GM19239 (cell line): ENCODE data around the gene WAS.

Experiments
- DNase-seq: peaks from one replicate; pipeline ENCODE4 v3.0.0; 2011; ENCODE audit warnings: low spot score; ENCODE audit not compliant: insufficient read length
- FAIRE-seq: peaks from 2 replicates; lab custom pipeline; 2011; peaks lifted over from hg19 to GRCh38; lab: Jason Lieb, UNC

Gene WAS

DNA sequence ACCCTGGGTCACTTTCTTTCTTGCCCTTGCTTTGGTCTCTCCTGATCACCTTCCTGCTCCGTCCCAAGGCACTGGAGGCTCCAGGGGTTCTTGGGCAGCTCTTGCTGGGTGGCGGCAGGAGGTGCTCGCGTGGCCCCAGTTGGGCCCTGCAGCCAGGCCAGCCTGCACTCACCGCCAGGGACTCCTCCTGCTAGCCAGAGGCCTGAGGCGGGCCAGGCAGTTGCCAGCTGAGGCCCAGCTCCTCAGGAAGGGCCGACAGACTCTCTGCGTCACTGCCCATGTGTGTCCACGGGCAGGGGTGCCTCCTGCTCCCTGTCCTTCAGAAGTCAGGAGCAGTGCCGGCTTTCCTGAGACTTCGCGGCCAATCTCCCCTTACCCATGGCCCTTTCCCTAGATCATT lies 22.3 kb downstream of the WAS start:
- DNase-seq, result no peak
- FAIRE-seq, result no peak

- FAIRE-seq (peak; percentile 65), DNase-seq (no peak)
These were observed 26.0 kb downstream of the WAS start for GRCh38 chrX:48709522-48710112.

GRCh38 chrX:48711162-48711928 lies 27.7 kb downstream of the WAS start:
- no peak for FAIRE-seq
- no peak for DNase-seq

GRCh38 chrX:48711929-48712505 lies 28.4 kb downstream of the WAS start:
- FAIRE-seq, result no peak
- DNase-seq, result no peak

DNA sequence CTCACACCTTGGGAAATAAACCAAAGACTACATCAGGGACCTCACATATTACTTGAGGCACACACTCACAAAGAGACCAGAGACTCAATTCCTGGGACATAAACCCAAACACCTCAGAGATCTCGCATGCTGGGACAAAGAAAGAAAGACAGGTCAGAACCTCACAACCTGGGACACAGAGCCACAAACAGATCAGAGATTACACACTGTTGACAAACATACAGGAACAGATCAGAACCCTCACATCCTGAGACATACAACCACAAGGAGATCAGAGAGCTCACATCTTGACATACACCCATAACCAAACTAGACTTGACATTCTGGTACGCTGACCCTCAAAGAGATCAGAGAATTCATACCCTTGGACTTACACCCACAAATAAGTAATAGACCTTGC lies 30.2 kb downstream of the WAS start:
- DNase-seq, result no peak
- FAIRE-seq, result no peak

DNA sequence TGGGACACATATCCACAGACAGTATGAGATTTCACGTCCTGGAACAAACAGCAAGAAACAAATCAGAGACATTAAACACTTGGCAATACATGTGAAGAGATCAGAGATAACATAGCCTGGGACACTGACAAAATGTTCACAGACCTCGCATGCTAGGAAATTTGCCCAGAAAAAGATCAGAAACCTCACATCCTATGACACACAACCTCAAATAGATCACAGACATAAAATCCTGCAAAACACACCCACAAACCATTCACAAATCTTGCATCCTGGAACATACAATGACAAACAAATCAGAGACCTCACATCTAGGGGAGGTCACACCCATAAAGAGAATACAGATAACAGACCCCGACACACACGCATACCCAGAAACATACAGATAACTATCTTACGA lies 31.0 kb downstream of the WAS start:
- no peak for FAIRE-seq
- no peak for DNase-seq

- DNase-seq, result no peak
- no peak for FAIRE-seq
These were observed 31.5 kb downstream of the WAS start for GRCh38 chrX:48715072-48715471.

DNA sequence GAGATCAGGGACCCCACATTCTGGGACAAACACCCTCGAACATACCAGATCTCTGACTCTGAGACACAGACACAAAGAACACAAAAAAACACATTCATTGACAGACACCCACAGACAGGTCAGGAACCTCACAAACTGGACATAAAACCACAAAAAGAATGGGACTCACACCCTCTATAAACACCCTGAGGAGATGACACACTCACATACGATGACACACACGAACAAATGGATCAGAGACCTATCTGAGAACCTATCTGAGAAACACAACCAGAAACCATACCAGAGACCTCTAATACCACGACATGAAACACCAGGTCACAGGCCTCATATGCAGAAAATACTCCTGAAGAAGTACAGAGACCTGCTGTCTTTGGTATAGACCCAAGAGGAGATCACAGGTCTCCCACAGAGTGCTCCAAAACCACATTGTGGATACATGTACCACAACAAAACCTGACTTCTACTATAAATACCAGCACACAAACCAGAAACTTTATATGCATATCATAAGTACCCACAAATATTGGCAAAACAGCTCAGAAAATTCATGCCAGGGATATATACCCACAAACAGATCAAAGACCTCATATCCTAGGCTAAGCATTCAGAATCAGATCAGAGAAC lies 32.4 kb downstream of the WAS start:
- DNase-seq (no peak), FAIRE-seq (no peak)

- DNase-seq, result no peak
- no peak for FAIRE-seq
These were observed 36.4 kb downstream of the WAS start for GRCh38 chrX:48719958-48720357.

DNA sequence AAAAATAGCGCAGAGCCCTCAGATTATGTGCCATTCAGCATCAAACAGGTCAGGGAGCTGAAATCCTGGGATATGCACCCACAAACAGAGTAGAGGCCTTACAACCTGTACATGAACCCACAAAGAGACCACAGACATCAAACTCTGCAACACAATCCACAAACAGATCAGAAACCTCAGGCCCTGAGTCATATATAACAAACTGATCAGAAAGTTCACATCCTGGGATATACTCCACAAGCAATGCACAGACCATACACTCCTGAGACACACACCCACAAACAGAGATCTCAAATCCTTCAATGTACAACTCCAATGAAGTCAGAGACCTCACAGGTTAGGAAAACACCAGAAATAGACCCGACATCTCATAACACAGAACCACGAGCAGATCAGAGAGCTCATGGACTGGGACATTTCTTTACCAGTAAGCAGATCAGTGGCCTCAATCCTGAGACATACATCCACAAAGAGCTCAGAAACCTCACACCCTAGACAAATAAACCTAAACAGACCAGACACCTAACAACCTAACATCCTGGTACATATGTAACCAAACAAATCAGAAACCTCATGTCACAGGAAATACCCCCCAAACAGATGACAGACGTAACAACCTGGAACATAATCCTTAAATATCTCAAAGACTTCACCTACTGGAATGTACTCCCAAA lies 37.1 kb downstream of the WAS start:
- FAIRE-seq (no peak), DNase-seq (no peak)

DNA sequence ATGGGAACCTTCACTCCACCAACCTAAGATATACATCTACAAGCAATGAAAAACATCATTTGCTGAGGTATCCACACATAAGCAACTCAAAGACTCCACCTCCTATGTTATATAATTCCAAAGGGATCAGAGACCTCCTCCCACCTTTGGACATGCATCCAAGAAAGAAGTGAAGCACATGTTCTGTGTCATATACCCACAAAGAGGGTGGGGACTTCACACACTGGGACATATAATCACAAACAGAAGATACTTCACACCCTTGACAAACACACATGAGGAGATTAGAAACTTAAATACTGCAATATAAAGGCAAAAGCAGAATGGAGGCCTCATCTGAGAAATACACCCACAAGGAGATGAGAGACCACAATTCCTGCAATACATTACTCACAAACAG lies 38.3 kb downstream of the WAS start:
- FAIRE-seq (no peak), DNase-seq (no peak)

DNA sequence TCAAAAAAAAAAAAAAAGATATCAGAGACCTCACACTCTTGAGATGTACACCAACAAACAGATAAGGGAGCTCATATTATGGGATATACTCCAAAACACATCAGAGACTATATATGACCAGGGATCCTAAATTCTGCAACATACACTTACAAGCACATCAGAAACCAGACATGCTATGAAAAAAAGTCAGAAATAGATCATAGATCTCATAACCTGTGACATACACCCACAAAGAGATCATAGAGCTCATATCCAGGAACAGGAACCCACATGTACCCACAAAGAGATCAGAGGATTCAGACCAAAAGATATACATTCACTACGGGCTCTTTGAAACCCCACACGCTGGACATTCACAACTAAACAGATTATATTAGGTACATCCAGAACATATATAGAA lies 43.0 kb downstream of the WAS start:
- DNase-seq (no peak), FAIRE-seq (no peak)

GRCh38 chrX:48728653-48729052 lies 45.1 kb downstream of the WAS start:
- DNase-seq (no peak), FAIRE-seq (no peak)

GRCh38 chrX:48736303-48736702 lies 52.7 kb downstream of the WAS start:
- FAIRE-seq (peak; percentile 72), DNase-seq (no peak)

GRCh38 chrX:48736878-48737212 lies 53.2 kb downstream of the WAS start:
- DNase-seq (no peak), FAIRE-seq (no peak)

GRCh38 chrX:48737213-48737938 lies 53.8 kb downstream of the WAS start:
- FAIRE-seq, result peak; percentile 96

GRCh38 chrX:48737940-48738339 lies 54.3 kb downstream of the WAS start:
- FAIRE-seq, result no peak

More at GRCh38 chrX:48737213-48737938, 53.8 kb downstream of the WAS start:
- peak; percentile 71 for DNase-seq

More at GRCh38 chrX:48737940-48738339, 54.3 kb downstream of the WAS start:
- no peak for DNase-seq
